ENCODE measurements around the gene NBPF26. TPM values are rescaled to one million over a fixed set of nuclear protein-coding genes. Genes with fewer than 3 reads are reported as not detected.
"Not testable (repeated sequence)": the region's sequence is repeated elsewhere in the genome, so short reads cannot be mapped to it uniquely, and the experiment has no call there.

Gene NBPF26
- total and polyA plus RNA-seq, 9 of the 15 experiments (the other 6 are each of a cell fraction or from before 2014, with no cell fraction given) = 0.13 to 6.6 (median 5.2) TPM

GRCh38 chr1:120850537-120851421, 127.0 kb downstream of the NBPF26 start (continued):
- TF ChIP-seq CTBP1 (IDR thresholded peaks at IDR 0.05; ENCODE audit: borderline replicate concordance) (peak; percentile 76; the same call in 1 of the 2 replicates), CBFA2T2 (conservative IDR thresholded peaks at IDR 0.05) (0 out of 2 replicates have a peak, but pooled peaks have one; percentile 8), SMARCA4 (IDR thresholded peaks at IDR 0.05) (peak; percentile 35; the same call in 1 of the 2 replicates), ZNF830 (CRISPR knock-in tag; IDR thresholded peaks at IDR 0.05) (peak; percentile 100), ZFP91 (CRISPR knock-in tag; IDR thresholded peaks at IDR 0.05) (peak; percentile 58; the same call in 1 of the 2 replicates), ATF7 (IDR thresholded peaks at IDR 0.05) (peak; percentile 63; the same call in 1 of the 2 replicates), HDAC1 (IDR thresholded peaks at IDR 0.05) (peak; percentile 54 to 82; a peak in 2 of 4 replicates), KDM5B (IDR thresholded peaks at IDR 0.05; ENCODE audit: insufficient replicate concordance, low read depth, low read length) (peak; percentile 94), LEF1 (IDR thresholded peaks at IDR 0.05) (peak; percentile 75), RB1 (IDR thresholded peaks at IDR 0.05; ENCODE audit: low read depth) (peak; percentile 51; the same call in 1 of the 2 replicates), ZNF23 (CRISPR knock-in tag; IDR thresholded peaks at IDR 0.05) (peak; percentile 96), EWSR1 (IDR thresholded peaks at IDR 0.05; ENCODE audit: borderline replicate concordance, low read depth, partially characterized antibody) (peak; percentile 99), JUND (IDR thresholded peaks at IDR 0.05; ENCODE audit: borderline replicate concordance, low read depth, low read length) (0 out of 2 replicates have a peak, but pooled peaks have one; percentile 24), MYC (CRISPR knock-in tag; IDR thresholded peaks at IDR 0.05; ENCODE audit: borderline replicate concordance, low read depth) (peak; percentile 97), ETV6 (IDR thresholded peaks at IDR 0.05; ENCODE audit: borderline replicate concordance in 1 of 2, low read depth in 2 of 2, low read length in 1 of 2) (peak; percentile 40 to 71; a peak in 1 of 4 replicates), ETV6 (CRISPR knock-in tag; IDR thresholded peaks at IDR 0.05; ENCODE audit: borderline replicate concordance) (peak; percentile 76; the same call in 1 of the 2 replicates), CHCHD3 (CRISPR knock-in tag; IDR thresholded peaks at IDR 0.05) (peak; percentile 100), RAD51 (IDR thresholded peaks at IDR 0.05; ENCODE audit: borderline replicate concordance, low read depth) (0 out of 2 replicates have a peak, but pooled peaks have one; percentile 34), ZNF561 (CRISPR knock-in tag; conservative IDR thresholded peaks at IDR 0.05) (peak; percentile 99)
- TF ChIP-seq, protein P1, sequence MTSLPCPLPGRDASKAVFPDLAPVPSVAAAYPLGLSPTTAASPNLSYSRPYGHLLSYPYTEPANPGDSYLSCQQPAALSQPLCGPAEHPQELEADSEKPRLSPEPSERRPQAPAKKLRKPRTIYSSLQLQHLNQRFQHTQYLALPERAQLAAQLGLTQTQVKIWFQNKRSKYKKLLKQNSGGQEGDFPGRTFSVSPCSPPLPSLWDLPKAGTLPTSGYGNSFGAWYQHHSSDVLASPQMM (CRISPR knock-in tag; IDR thresholded peaks at IDR 0.05) = peak; percentile 99
- TF ChIP-seq JUND (tag; IDR thresholded peaks at IDR 0.05; ENCODE audit: borderline replicate concordance, low read depth, low read length); MYC (IDR thresholded peaks at IDR 0.05; ENCODE audit: low read depth, low read length): not testable (repeated sequence)
- TF ChIP-seq, protein P2, sequence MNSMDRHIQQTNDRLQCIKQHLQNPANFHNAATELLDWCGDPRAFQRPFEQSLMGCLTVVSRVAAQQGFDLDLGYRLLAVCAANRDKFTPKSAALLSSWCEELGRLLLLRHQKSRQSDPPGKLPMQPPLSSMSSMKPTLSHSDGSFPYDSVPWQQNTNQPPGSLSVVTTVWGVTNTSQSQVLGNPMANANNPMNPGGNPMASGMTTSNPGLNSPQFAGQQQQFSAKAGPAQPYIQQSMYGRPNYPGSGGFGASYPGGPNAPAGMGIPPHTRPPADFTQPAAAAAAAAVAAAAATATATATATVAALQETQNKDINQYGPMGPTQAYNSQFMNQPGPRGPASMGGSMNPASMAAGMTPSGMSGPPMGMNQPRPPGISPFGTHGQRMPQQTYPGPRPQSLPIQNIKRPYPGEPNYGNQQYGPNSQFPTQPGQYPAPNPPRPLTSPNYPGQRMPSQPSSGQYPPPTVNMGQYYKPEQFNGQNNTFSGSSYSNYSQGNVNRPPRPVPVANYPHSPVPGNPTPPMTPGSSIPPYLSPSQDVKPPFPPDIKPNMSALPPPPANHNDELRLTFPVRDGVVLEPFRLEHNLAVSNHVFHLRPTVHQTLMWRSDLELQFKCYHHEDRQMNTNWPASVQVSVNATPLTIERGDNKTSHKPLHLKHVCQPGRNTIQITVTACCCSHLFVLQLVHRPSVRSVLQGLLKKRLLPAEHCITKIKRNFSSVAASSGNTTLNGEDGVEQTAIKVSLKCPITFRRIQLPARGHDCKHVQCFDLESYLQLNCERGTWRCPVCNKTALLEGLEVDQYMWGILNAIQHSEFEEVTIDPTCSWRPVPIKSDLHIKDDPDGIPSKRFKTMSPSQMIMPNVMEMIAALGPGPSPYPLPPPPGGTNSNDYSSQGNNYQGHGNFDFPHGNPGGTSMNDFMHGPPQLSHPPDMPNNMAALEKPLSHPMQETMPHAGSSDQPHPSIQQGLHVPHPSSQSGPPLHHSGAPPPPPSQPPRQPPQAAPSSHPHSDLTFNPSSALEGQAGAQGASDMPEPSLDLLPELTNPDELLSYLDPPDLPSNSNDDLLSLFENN (IDR thresholded peaks at IDR 0.05; ENCODE audit: low read depth in 2 of 2, low read length in 2 of 2) = peak in 1 of 2 experiments; percentile 99; a peak in 3 of 4 replicates
